ENCODE results near the gene HPCAL4.

HPCAL4 gene

GRCh38 chr1:39729030-39729429 is 37.8 kb upstream of the HPCAL4 start:
- no peak for DNase-seq
- H3K23ac ChIP-seq (ENCODE audit: low read length in 2 of 2) = no peak overlapping the region
- no peak overlapping the region for H3K4me2 ChIP-seq (ENCODE audit: low read length, poor library complexity, severe bottlenecking)
- H4K91ac ChIP-seq (ENCODE audit: low read length) = no peak overlapping the region
- peaks cover 68 to 84% of the 10 kb centered on the region in 2 experiments for H3K27me3 ChIP-seq (ENCODE audit: control insufficient read depth in 1 of 2, insufficient read depth in 1 of 2, low read length in 2 of 2)
- H2BK15ac ChIP-seq (ENCODE audit: low read depth, poor library complexity, severe bottlenecking) = no peak overlapping the region
- no peak overlapping the region for H3K27ac ChIP-seq (ENCODE audit: low read length, poor library complexity, severe bottlenecking)
- H4K8ac ChIP-seq (ENCODE audit: low read length) = no peak overlapping the region
- no peak overlapping the region for H3K9ac ChIP-seq (ENCODE audit: low read length)
- H2AFZ ChIP-seq (ENCODE audit: low read depth, low read length) = no peak overlapping the region
- no peak overlapping the region for H2BK12ac ChIP-seq (ENCODE audit: low read length in 2 of 2)
- no peak overlapping the region for H3K14ac ChIP-seq (ENCODE audit: low read length in 2 of 2)
- H2BK120ac ChIP-seq (ENCODE audit: low read depth, low read length) = no peak overlapping the region
- no peaks in the 10 kb centered on the region for H3K9me3 ChIP-seq (ENCODE audit: control insufficient read depth, low read length)
- H3K4me3 ChIP-seq (ENCODE audit: insufficient read depth in 1 of 2, low read depth in 1 of 2, low read length in 2 of 2) = no peak overlapping the region
- H3K36me3 ChIP-seq (ENCODE audit: control insufficient read depth in 1 of 2, insufficient read depth in 2 of 2, low read depth in 1 of 2, low read length in 2 of 2) = no peaks in the 10 kb centered on the region
- H3K4me1 ChIP-seq (ENCODE audit: control insufficient read depth, insufficient read depth, low read depth, low read length) = no peaks in the 10 kb centered on the region
- no peak overlapping the region for H2BK5ac ChIP-seq (ENCODE audit: low read depth, low read length, poor library complexity, severe bottlenecking)
- H3K79me1 ChIP-seq (replicated peaks; ENCODE audit: low read length, poor library complexity, severe bottlenecking) = no peaks in the 10 kb centered on the region
- no peak overlapping the region for H2AK5ac ChIP-seq (ENCODE audit: low read length, severe bottlenecking)
- no peak overlapping the region for H3K4ac ChIP-seq (ENCODE audit: low read depth in 1 of 2, low read length in 2 of 2)
- H3K18ac ChIP-seq (ENCODE audit: low read depth in 1 of 2, low read length in 2 of 2) = no peak overlapping the region
- WGBS = 49% methylated on average over 3 of the region's 3 CpGs

GRCh38 chr1:39727932-39728317 is 36.7 kb upstream of the HPCAL4 start:
- Histone ChIP-seq H3K27me3 (ENCODE audit: control insufficient read depth in 1 of 2, insufficient read depth in 1 of 2, low read length in 2 of 2) (peaks cover 63 to 78% of the 10 kb centered on the region in 2 experiments), H2AFZ (ENCODE audit: low read depth, low read length) (no peak overlapping the region), H3K18ac (ENCODE audit: low read depth in 1 of 2, low read length in 2 of 2) (no peak overlapping the region), H2BK5ac (ENCODE audit: low read depth, low read length, poor library complexity, severe bottlenecking) (no peak overlapping the region), H3K4me1 (ENCODE audit: control insufficient read depth, insufficient read depth, low read depth, low read length) (no peaks in the 10 kb centered on the region), H2BK120ac (ENCODE audit: low read depth, low read length) (no peak overlapping the region), H3K36me3 (ENCODE audit: control insufficient read depth in 1 of 2, insufficient read depth in 2 of 2, low read depth in 1 of 2, low read length in 2 of 2) (no peaks in the 10 kb centered on the region), H3K9ac (ENCODE audit: low read length) (no peak overlapping the region), H3K4ac (ENCODE audit: low read depth in 1 of 2, low read length in 2 of 2) (no peak overlapping the region), H2BK12ac (ENCODE audit: low read length in 2 of 2) (no peak overlapping the region), H3K23ac (ENCODE audit: low read length in 2 of 2) (no peak overlapping the region), H3K4me2 (ENCODE audit: low read length, poor library complexity, severe bottlenecking) (no peak overlapping the region), H2AK5ac (ENCODE audit: low read length, severe bottlenecking) (no peak overlapping the region), H3K9me3 (ENCODE audit: control insufficient read depth, low read length) (no peaks in the 10 kb centered on the region), H4K91ac (ENCODE audit: low read length) (no peak overlapping the region), H3K4me3 (ENCODE audit: insufficient read depth in 1 of 2, low read depth in 1 of 2, low read length in 2 of 2) (no peak overlapping the region), H3K79me1 (replicated peaks; ENCODE audit: low read length, poor library complexity, severe bottlenecking) (no peaks in the 10 kb centered on the region), H3K27ac (ENCODE audit: low read length, poor library complexity, severe bottlenecking) (no peak overlapping the region), H4K8ac (ENCODE audit: low read length) (no peak overlapping the region), H3K14ac (ENCODE audit: low read length in 2 of 2) (no peak overlapping the region), H2BK15ac (ENCODE audit: low read depth, poor library complexity, severe bottlenecking) (no peak overlapping the region)
- DNase-seq = no peak
- 88% methylated on average over 14 of the region's 14 CpGs for WGBS

GRCh38 chr1:39727221-39727931 is 36.1 kb upstream of the HPCAL4 start:
- Histone ChIP-seq H3K9ac (ENCODE audit: low read length) (no peak overlapping the region), H3K27me3 (ENCODE audit: control insufficient read depth in 1 of 2, insufficient read depth in 1 of 2, low read length in 2 of 2) (peaks cover 59 to 76% of the 10 kb centered on the region in 2 experiments), H2BK15ac (ENCODE audit: low read depth, poor library complexity, severe bottlenecking) (no peak overlapping the region), H2BK12ac (ENCODE audit: low read length in 2 of 2) (no peak overlapping the region), H4K91ac (ENCODE audit: low read length) (no peak overlapping the region), H3K9me3 (ENCODE audit: control insufficient read depth, low read length) (no peaks in the 10 kb centered on the region), H2BK120ac (ENCODE audit: low read depth, low read length) (no peak overlapping the region), H3K14ac (ENCODE audit: low read length in 2 of 2) (no peak overlapping the region), H2AK5ac (ENCODE audit: low read length, severe bottlenecking) (no peak overlapping the region), H3K23ac (ENCODE audit: low read length in 2 of 2) (no peak overlapping the region), H3K79me1 (replicated peaks; ENCODE audit: low read length, poor library complexity, severe bottlenecking) (no peaks in the 10 kb centered on the region), H2AFZ (ENCODE audit: low read depth, low read length) (no peak overlapping the region), H4K8ac (ENCODE audit: low read length) (no peak overlapping the region), H3K4me1 (ENCODE audit: control insufficient read depth, insufficient read depth, low read depth, low read length) (no peaks in the 10 kb centered on the region), H3K4me2 (ENCODE audit: low read length, poor library complexity, severe bottlenecking) (no peak overlapping the region), H3K36me3 (ENCODE audit: control insufficient read depth in 1 of 2, insufficient read depth in 2 of 2, low read depth in 1 of 2, low read length in 2 of 2) (no peaks in the 10 kb centered on the region), H3K4me3 (ENCODE audit: insufficient read depth in 1 of 2, low read depth in 1 of 2, low read length in 2 of 2) (no peak overlapping the region), H3K18ac (ENCODE audit: low read depth in 1 of 2, low read length in 2 of 2) (no peak overlapping the region), H3K4ac (ENCODE audit: low read depth in 1 of 2, low read length in 2 of 2) (no peak overlapping the region), H3K27ac (ENCODE audit: low read length, poor library complexity, severe bottlenecking) (no peak overlapping the region), H2BK5ac (ENCODE audit: low read depth, low read length, poor library complexity, severe bottlenecking) (no peak overlapping the region)
- DNase-seq = no peak
- WGBS = 59% methylated on average over 9 of the region's 10 CpGs

GRCh38 chr1:39726600-39726999 is 35.4 kb upstream of the HPCAL4 start:
- Histone ChIP-seq H3K27me3 (ENCODE audit: control insufficient read depth in 1 of 2, insufficient read depth in 1 of 2, low read length in 2 of 2) (peaks cover 64 to 75% of the 10 kb centered on the region in 2 experiments), H2AK5ac (ENCODE audit: low read length, severe bottlenecking) (no peak overlapping the region), H4K8ac (ENCODE audit: low read length) (no peak overlapping the region), H3K9ac (ENCODE audit: low read length) (no peak overlapping the region), H2BK12ac (ENCODE audit: low read length in 2 of 2) (no peak overlapping the region), H3K36me3 (ENCODE audit: control insufficient read depth in 1 of 2, insufficient read depth in 2 of 2, low read depth in 1 of 2, low read length in 2 of 2) (no peaks in the 10 kb centered on the region), H4K91ac (ENCODE audit: low read length) (no peak overlapping the region), H2AFZ (ENCODE audit: low read depth, low read length) (no peak overlapping the region), H3K9me3 (ENCODE audit: control insufficient read depth, low read length) (no peaks in the 10 kb centered on the region), H3K4me3 (ENCODE audit: insufficient read depth in 1 of 2, low read depth in 1 of 2, low read length in 2 of 2) (no peak overlapping the region), H2BK5ac (ENCODE audit: low read depth, low read length, poor library complexity, severe bottlenecking) (no peak overlapping the region), H3K4me2 (ENCODE audit: low read length, poor library complexity, severe bottlenecking) (no peak overlapping the region), H3K4ac (ENCODE audit: low read depth in 1 of 2, low read length in 2 of 2) (no peak overlapping the region), H3K79me1 (replicated peaks; ENCODE audit: low read length, poor library complexity, severe bottlenecking) (no peaks in the 10 kb centered on the region), H3K23ac (ENCODE audit: low read length in 2 of 2) (no peak overlapping the region), H2BK120ac (ENCODE audit: low read depth, low read length) (no peak overlapping the region), H3K27ac (ENCODE audit: low read length, poor library complexity, severe bottlenecking) (no peak overlapping the region), H3K4me1 (ENCODE audit: control insufficient read depth, insufficient read depth, low read depth, low read length) (no peaks in the 10 kb centered on the region), H3K14ac (ENCODE audit: low read length in 2 of 2) (no peak overlapping the region), H2BK15ac (ENCODE audit: low read depth, poor library complexity, severe bottlenecking) (no peak overlapping the region), H3K18ac (ENCODE audit: low read depth in 1 of 2, low read length in 2 of 2) (no peak overlapping the region)
- no peak for DNase-seq
- no CpG with 5 or more reads among the region's 3 CpGs for WGBS
